Uterus (tissue), 4 donors: Measurements from ENCODE around the gene KREMEN2. TPM values are rescaled to one million over a fixed set of nuclear protein-coding genes. Genes with fewer than 3 reads are reported as not detected.
A peak's percentile ranks its signal among the peaks of the same experiment; 100 is the strongest.

Source experiments
- DNase-seq, 2 donors: peaks; one replicate each; pipeline ENCODE4 v3.0.0-alpha.2; 2019 to 2020
- H3K27ac ChIP-seq, 2 donors: fragments of 200-600 bp; sonication (generic); 1 replicate in 1 of 2; 2 replicates in 1 of 2; pipeline ENCODE4 v1.5.1; 2016 to 2018
- H3K27me3 ChIP-seq, 2 donors: fragments of 200-600 bp; sonication (generic); one replicate each; pipeline ENCODE4 v1.5.1; 2018 to 2019; ENCODE audit warnings: control low read depth in 1 of 2
- H3K36me3 ChIP-seq, 2 donors: fragments of 200-600 bp; sonication (generic); one replicate each; pipeline ENCODE4 v1.5.1; 2019; ENCODE audit warnings: control low read depth in 1 of 2
- H3K4me1 ChIP-seq, 2 donors: fragments of 200-600 bp; sonication (generic); one replicate each; pipeline ENCODE4 v1.5.1; 2018 to 2019; ENCODE audit warnings: control low read depth in 1 of 2
- H3K4me3 ChIP-seq, 2 donors: fragments of 200-600 bp; sonication (generic); 1 replicate in 1 of 2; 2 replicates in 1 of 2; pipeline ENCODE4 v1.5.1; 2018 to 2019; ENCODE audit warnings: mild to moderate bottlenecking in 1 of 2
- H3K9me3 ChIP-seq, 2 donors: fragments of 200-600 bp; sonication (generic); one replicate each; pipeline ENCODE4 v1.5.1; 2019; ENCODE audit warnings: control low read depth in 1 of 2
- CTCF ChIP-seq, 4 experiments: fragments of 200-600 bp in 2 of 4; fragments of 450-650 bp in 2 of 4; sonication (generic) in 2 of 4; IDR thresholded peaks; one replicate each; pipeline ENCODE4 v1.5.1; 2016 to 2019; ENCODE audit warnings: antibody characterized with exemption in 4 of 4, mild to moderate bottlenecking in 2 of 4, moderate library complexity in 1 of 4
- POLR2A ChIP-seq, 2 donors: fragments of 450-650 bp; IDR thresholded peaks; one replicate each; pipeline ENCODE4 v1.6.1; 2016; ENCODE audit warnings: antibody characterized with exemption in 2 of 2, mild to moderate bottlenecking in 1 of 2, moderate library complexity in 1 of 2
- intact Hi-C: fragments of 100-400 bp; cut with DNase I; formaldehyde crosslinking; loops from one replicate; pipeline ENCODE4 v1.15.1; 2023; ENCODE audit warnings: low total_unique reads
- total RNA-seq, 4 donors: library from RNA; depleted of rRNA in 3 of 4; stranded (reverse); fragments of >200 nt in 3 of 4; gene quantifications; one replicate each; pipeline versions ENCODE4 v1.1.0 to v1.2.4, GENCODE V29; 2014 to 2023
- donor health status: DM: yes; HTN: yes; CAD: no.

Gene KREMEN2
- total RNA-seq, result under 1 TPM in 1 of 4 donors, not detected in 3; 0.41 TPM

- H3K27me3 ChIP-seq, result peaks cover 19 to 36% of the 10 kb centered on the region in 2 donors
- TF ChIP-seq CTCF (IDR thresholded peaks at IDR 0.05) (no peak), POLR2A (IDR thresholded peaks at IDR 0.05) (no peak)
- intact Hi-C loops, result no loop called here
- no peak within 1 kb of the TSS for H3K27ac ChIP-seq
- peak within 1 kb of the TSS in 1 of 2 donors; percentile 13 for H3K4me3 ChIP-seq
- H3K9me3 ChIP-seq, result no peaks in the 10 kb centered on the region
- no peaks in the 10 kb centered on the region for H3K36me3 ChIP-seq
- H3K4me1 ChIP-seq, result peaks cover 0 to 31% of the 10 kb centered on the region in 2 donors
- DNase-seq, result no peak
Observed at GRCh38 chr16:2963723-2964474, at the start of gene KREMEN2. TSS of gene KREMEN2 (plus strand) at chr16:2964275. CDS start at chr16:2964521, 246 bp downstream.

DNA sequence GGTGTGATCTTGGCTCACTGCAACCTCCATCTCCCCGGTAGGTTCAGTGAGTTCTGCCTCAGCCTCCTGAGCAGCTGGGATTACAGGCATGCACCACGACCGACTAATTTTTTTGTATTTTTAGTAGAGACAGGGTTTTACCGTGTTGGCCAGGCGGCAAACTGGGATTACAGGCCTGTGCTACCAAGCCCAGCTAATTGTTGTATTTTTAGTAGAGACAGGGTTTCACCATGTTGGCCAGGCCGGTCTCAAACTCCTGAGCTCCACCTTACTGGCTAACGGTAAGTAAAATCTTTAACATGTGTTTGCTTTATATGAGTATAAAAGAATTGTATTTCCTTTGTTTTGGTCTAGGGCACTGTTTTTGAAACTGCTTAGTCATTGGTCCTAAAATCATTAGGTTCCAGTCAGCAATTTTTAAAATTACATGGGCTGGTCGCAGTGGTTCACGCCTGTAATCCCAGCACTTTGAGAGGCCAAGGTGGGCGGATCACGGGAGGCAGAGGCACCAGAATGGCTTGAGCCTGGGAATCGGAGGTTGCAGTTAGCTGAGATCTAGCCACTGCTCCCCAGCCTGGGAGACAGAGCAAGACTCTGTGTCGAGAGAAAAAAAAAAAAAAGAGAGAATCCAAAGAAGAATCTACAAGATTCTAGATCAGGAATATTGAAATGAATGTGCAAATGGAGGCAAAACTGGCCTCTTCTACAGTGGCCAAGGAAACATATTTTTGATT, 48.7 kb upstream of the KREMEN2 start:
- Histone ChIP-seq H3K27ac (no peak overlapping the region), H3K4me3 (no peak overlapping the region), H3K36me3 (no peaks in the 10 kb centered on the region), H3K4me1 (peaks cover 0 to 6% of the 10 kb centered on the region in 2 donors), H3K9me3 (no peaks in the 10 kb centered on the region), H3K27me3 (no peaks in the 10 kb centered on the region)
- DNase-seq, result no peak
- TF ChIP-seq CTCF (IDR thresholded peaks at IDR 0.05) (no peak), POLR2A (IDR thresholded peaks at IDR 0.05) (no peak)
- intact Hi-C loops, result no loop called here

DNA sequence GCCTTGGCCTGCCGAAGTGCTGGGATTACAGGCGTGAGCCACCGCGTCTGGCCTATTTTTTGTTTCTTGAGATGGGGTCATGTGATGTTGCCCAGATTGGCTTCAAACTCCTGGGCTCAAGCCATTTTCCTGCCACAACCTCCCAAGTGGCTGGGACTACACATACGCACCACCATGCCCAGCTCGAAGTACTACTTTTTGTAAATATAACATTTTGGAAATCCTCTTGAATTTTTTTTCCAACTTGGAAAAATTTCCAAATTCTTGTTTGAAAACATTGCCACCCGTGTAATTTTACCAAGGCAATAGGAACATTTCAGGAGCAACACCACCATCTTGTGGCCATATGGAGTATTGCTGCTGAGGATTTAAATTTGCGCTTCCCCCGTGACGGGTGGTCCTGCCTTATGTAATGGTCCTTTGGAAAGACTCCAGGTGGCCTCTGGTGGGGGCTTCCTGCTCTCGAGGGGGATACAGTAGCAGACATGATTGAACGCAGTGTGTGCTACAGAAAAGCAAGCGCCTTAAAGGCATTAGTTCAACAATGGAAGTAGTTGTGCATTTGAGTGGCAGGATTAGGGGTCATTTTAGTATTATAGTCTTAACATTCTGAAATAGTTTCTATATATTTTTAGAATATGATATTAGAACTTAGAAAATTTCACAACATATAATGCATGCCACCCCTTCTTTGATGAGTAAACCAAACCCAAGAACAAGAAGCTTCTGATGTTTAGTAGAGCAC, 44.4 kb upstream of the KREMEN2 start:
- no peaks in the 10 kb centered on the region for H3K27me3 ChIP-seq
- H3K4me3 ChIP-seq, result no peak overlapping the region
- H3K4me1 ChIP-seq, result peaks cover 0 to 6% of the 10 kb centered on the region in 2 donors
- TF ChIP-seq CTCF (IDR thresholded peaks at IDR 0.05), result peak; percentile 92 to 97 (median 92)
- no peak for TF ChIP-seq POLR2A (IDR thresholded peaks at IDR 0.05)
- peak; percentile 60 to 72 for DNase-seq
- H3K36me3 ChIP-seq, result no peaks in the 10 kb centered on the region
- intact Hi-C loops, result loop anchor here (10.0 kb wide), 1 partner anchor 45 kb away; no protein-coding TSS in a partner anchor
- no peaks in the 10 kb centered on the region for H3K9me3 ChIP-seq
- peak overlapping the region; percentile 60 to 79 for H3K27ac ChIP-seq

DNA sequence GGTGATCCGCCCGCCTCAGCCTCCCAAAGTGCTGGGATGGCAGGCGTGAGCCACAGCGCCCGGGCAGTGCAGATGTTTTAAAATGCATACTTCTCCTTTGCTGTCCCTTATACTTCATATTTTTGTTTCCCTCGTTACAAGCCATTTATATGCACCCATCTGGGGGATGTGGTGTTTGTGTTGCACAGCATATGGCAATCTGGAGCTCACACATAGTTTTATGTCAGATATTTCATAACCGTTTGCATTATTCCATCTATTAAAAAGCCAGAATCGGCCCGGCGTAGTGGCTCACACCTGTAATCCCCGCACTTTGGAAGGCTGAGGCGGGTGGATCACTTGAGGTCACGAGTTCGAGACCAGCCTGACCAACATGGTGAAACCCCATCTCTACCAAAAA, 40.6 kb upstream of the KREMEN2 start:
- Histone ChIP-seq H3K4me3 (no peak overlapping the region), H3K36me3 (no peaks in the 10 kb centered on the region), H3K9me3 (no peaks in the 10 kb centered on the region), H3K27ac (no peak overlapping the region), H3K4me1 (peaks cover 0 to 6% of the 10 kb centered on the region in 2 donors), H3K27me3 (no peaks in the 10 kb centered on the region)
- no peak for DNase-seq
- TF ChIP-seq CTCF (IDR thresholded peaks at IDR 0.05) (no peak), POLR2A (IDR thresholded peaks at IDR 0.05) (no peak)
- intact Hi-C loops, result loop anchor here (10.0 kb wide), 1 partner anchor 49 kb away; no protein-coding TSS in a partner anchor
